ENCODE data around the gene SASH1. TPM values are rescaled to one million over a fixed set of nuclear protein-coding genes. Genes with fewer than 3 reads are reported as not detected.

The SASH1 gene
- total RNA-seq, 2 experiments from 2014 or later: not detected

GRCh38 chr6:148398678-148399077 lies 56.0 kb downstream of the SASH1 start:
- ChIA-PET CTCF (no interaction called here), POLR2A (interaction anchor here (0.6 kb wide), 1 partner anchor 17 kb away, joined by 4 read pairs; no protein-coding TSS in a partner anchor)
- no peaks in the 10 kb centered on the region for H3K27me3 Mint-ChIP-seq (ENCODE audit: low read depth)
- ATAC-seq (no peak), DNase-seq (no peak)
- H3K27ac Mint-ChIP-seq: no peak overlapping the region
- H3K36me3 Mint-ChIP-seq (ENCODE audit: low read depth): no peaks in the 10 kb centered on the region
- no peaks in the 10 kb centered on the region for H3K4me1 Mint-ChIP-seq (ENCODE audit: low read depth)
- H3K9me3 Mint-ChIP-seq (ENCODE audit: insufficient read depth): no peaks in the 10 kb centered on the region
- no peak overlapping the region for H3K4me3 Mint-ChIP-seq

- Mint-ChIP-seq H3K4me1 (ENCODE audit: low read depth) (no peaks in the 10 kb centered on the region), H3K27ac (no peak overlapping the region), H3K36me3 (ENCODE audit: low read depth) (no peaks in the 10 kb centered on the region), H3K27me3 (ENCODE audit: low read depth) (peaks cover 6% of the 10 kb centered on the region), H3K4me3 (no peak overlapping the region), H3K9me3 (ENCODE audit: insufficient read depth) (no peaks in the 10 kb centered on the region)
- ATAC-seq: no peak
- POLR2A ChIA-PET: no interaction called here
- DNase-seq: no peak
- CTCF ChIA-PET: interaction anchor here (0.8 kb wide), 1 partner anchor 221 kb away, joined by 4 read pairs; no protein-coding TSS in a partner anchor
Measured at GRCh38 chr6:148401571-148401970, 58.9 kb downstream of the SASH1 start.

GRCh38 chr6:148404456-148405054 lies 61.9 kb downstream of the SASH1 start:
- H3K4me3 Mint-ChIP-seq: no peak overlapping the region
- peaks cover 6% of the 10 kb centered on the region for H3K27me3 Mint-ChIP-seq (ENCODE audit: low read depth)
- no peaks in the 10 kb centered on the region for H3K9me3 Mint-ChIP-seq (ENCODE audit: insufficient read depth)
- POLR2A ChIA-PET: no interaction called here
- DNase-seq (no peak), ATAC-seq (no peak)
- no peaks in the 10 kb centered on the region for H3K36me3 Mint-ChIP-seq (ENCODE audit: low read depth)
- no peaks in the 10 kb centered on the region for H3K4me1 Mint-ChIP-seq (ENCODE audit: low read depth)
- CTCF ChIA-PET: no interaction called here
- no peak overlapping the region for H3K27ac Mint-ChIP-seq

- CTCF ChIA-PET: no interaction called here
Measured at GRCh38 chr6:148405894-148406293, 63.3 kb downstream of the SASH1 start.

GRCh38 chr6:148406579-148407371 lies 64.1 kb downstream of the SASH1 start:
- Mint-ChIP-seq H3K4me1 (ENCODE audit: low read depth) (no peaks in the 10 kb centered on the region), H3K4me3 (no peak overlapping the region), H3K36me3 (ENCODE audit: low read depth) (no peaks in the 10 kb centered on the region), H3K27me3 (ENCODE audit: low read depth) (peaks cover 6% of the 10 kb centered on the region), H3K27ac (no peak overlapping the region), H3K9me3 (ENCODE audit: insufficient read depth) (no peaks in the 10 kb centered on the region)
- no peak for ATAC-seq
- ChIA-PET CTCF (no interaction called here), POLR2A (interaction anchor here (0.6 kb wide), 1 partner anchor 58 kb away, joined by 3 read pairs; no protein-coding TSS in a partner anchor)
- DNase-seq: no peak

More at GRCh38 chr6:148405894-148406293, 63.3 kb downstream of the SASH1 start:
- Mint-ChIP-seq H3K27me3 (ENCODE audit: low read depth) (peaks cover 6% of the 10 kb centered on the region), H3K4me1 (ENCODE audit: low read depth) (no peaks in the 10 kb centered on the region), H3K9me3 (ENCODE audit: insufficient read depth) (no peaks in the 10 kb centered on the region), H3K27ac (no peak overlapping the region), H3K36me3 (ENCODE audit: low read depth) (no peaks in the 10 kb centered on the region), H3K4me3 (no peak overlapping the region)
- ATAC-seq: no peak
- DNase-seq: no peak
- POLR2A ChIA-PET: no interaction called here

- ATAC-seq (no peak), DNase-seq (no peak)
- peaks cover 6% of the 10 kb centered on the region for H3K27me3 Mint-ChIP-seq (ENCODE audit: low read depth)
- H3K9me3 Mint-ChIP-seq (ENCODE audit: insufficient read depth): no peaks in the 10 kb centered on the region
- no peaks in the 10 kb centered on the region for H3K4me1 Mint-ChIP-seq (ENCODE audit: low read depth)
- H3K4me3 Mint-ChIP-seq: no peak overlapping the region
- H3K27ac Mint-ChIP-seq: no peak overlapping the region
- CTCF ChIA-PET: no interaction called here
- no peaks in the 10 kb centered on the region for H3K36me3 Mint-ChIP-seq (ENCODE audit: low read depth)
- POLR2A ChIA-PET: no interaction called here
Measured at GRCh38 chr6:148407372-148407771, 64.7 kb downstream of the SASH1 start.

- no peak for ATAC-seq
- Mint-ChIP-seq H3K4me1 (ENCODE audit: low read depth) (no peaks in the 10 kb centered on the region), H3K9me3 (ENCODE audit: insufficient read depth) (no peaks in the 10 kb centered on the region), H3K4me3 (no peak overlapping the region), H3K27me3 (ENCODE audit: low read depth) (no peaks in the 10 kb centered on the region), H3K27ac (no peak overlapping the region), H3K36me3 (ENCODE audit: low read depth) (no peaks in the 10 kb centered on the region)
- CTCF ChIA-PET: no interaction called here
- POLR2A ChIA-PET: no interaction called here
- no peak for DNase-seq
Measured at GRCh38 chr6:148413321-148414091, 70.9 kb downstream of the SASH1 start.

GRCh38 chr6:148414092-148414489 lies 71.5 kb downstream of the SASH1 start:
- DNase-seq (no peak), ATAC-seq (no peak)
- Mint-ChIP-seq H3K9me3 (ENCODE audit: insufficient read depth) (no peaks in the 10 kb centered on the region), H3K4me3 (no peak overlapping the region), H3K36me3 (ENCODE audit: low read depth) (no peaks in the 10 kb centered on the region), H3K27me3 (ENCODE audit: low read depth) (no peaks in the 10 kb centered on the region), H3K27ac (no peak overlapping the region), H3K4me1 (ENCODE audit: low read depth) (no peaks in the 10 kb centered on the region)
- CTCF ChIA-PET: no interaction called here
- POLR2A ChIA-PET: no interaction called here

- CTCF ChIA-PET: no interaction called here
- no peak for DNase-seq
- no peaks in the 10 kb centered on the region for H3K4me1 Mint-ChIP-seq (ENCODE audit: low read depth)
- H3K27me3 Mint-ChIP-seq (ENCODE audit: low read depth): peaks cover 3% of the 10 kb centered on the region
- H3K27ac Mint-ChIP-seq: no peak overlapping the region
- no peak overlapping the region for H3K4me3 Mint-ChIP-seq
- no peaks in the 10 kb centered on the region for H3K9me3 Mint-ChIP-seq (ENCODE audit: insufficient read depth)
- no peak for ATAC-seq
- POLR2A ChIA-PET: no interaction called here
- H3K36me3 Mint-ChIP-seq (ENCODE audit: low read depth): no peaks in the 10 kb centered on the region
Measured at GRCh38 chr6:148414836-148415235, 72.2 kb downstream of the SASH1 start.

- ChIA-PET CTCF (no interaction called here), POLR2A (no interaction called here)
- Mint-ChIP-seq H3K27me3 (ENCODE audit: low read depth) (peaks cover 3% of the 10 kb centered on the region), H3K9me3 (ENCODE audit: insufficient read depth) (no peaks in the 10 kb centered on the region), H3K27ac (no peak overlapping the region), H3K4me1 (ENCODE audit: low read depth) (no peaks in the 10 kb centered on the region), H3K36me3 (ENCODE audit: low read depth) (no peaks in the 10 kb centered on the region), H3K4me3 (no peak overlapping the region)
- ATAC-seq (no peak), DNase-seq (no peak)
Measured at GRCh38 chr6:148415511-148416260, 73.0 kb downstream of the SASH1 start.

GRCh38 chr6:148416330-148416965 lies 73.8 kb downstream of the SASH1 start:
- POLR2A ChIA-PET: no interaction called here
- no peak for DNase-seq
- Mint-ChIP-seq H3K4me1 (ENCODE audit: low read depth) (no peaks in the 10 kb centered on the region), H3K27me3 (ENCODE audit: low read depth) (peaks cover 3% of the 10 kb centered on the region), H3K36me3 (ENCODE audit: low read depth) (no peaks in the 10 kb centered on the region), H3K9me3 (ENCODE audit: insufficient read depth) (no peaks in the 10 kb centered on the region), H3K27ac (no peak overlapping the region), H3K4me3 (no peak overlapping the region)
- ATAC-seq: no peak
- CTCF ChIA-PET: no interaction called here
